Ishikawa (cell line): ENCODE measurements around the gene CFAP57.

Experiments
- CEBPB ChIP-seq: IDR thresholded peaks from 2 replicates; pipeline ENCODE4 v1.6.1; 2012
- CREB1 ChIP-seq: IDR thresholded peaks from 2 replicates; pipeline ENCODE4 v1.6.1; 2012; ENCODE audit warnings: low read depth
- EGR1 ChIP-seq: IDR thresholded peaks from 2 replicates; pipeline ENCODE4 v1.6.1; 2012
- EP300 ChIP-seq: IDR thresholded peaks from 2 replicates; pipeline ENCODE4 v1.6.1; 2012; ENCODE audit warnings: borderline replicate concordance
- FOXM1 ChIP-seq: IDR thresholded peaks from 2 replicates; pipeline ENCODE4 v1.6.1; 2012; ENCODE audit warnings: low read depth, borderline replicate concordance
- NFIC ChIP-seq: IDR thresholded peaks from 2 replicates; pipeline ENCODE4 v1.6.1; 2012
- RAD21 ChIP-seq: IDR thresholded peaks from 2 replicates; pipeline ENCODE4 v1.6.1; 2012; ENCODE audit warnings: low read depth
- TAF1 ChIP-seq: IDR thresholded peaks from 2 replicates; pipeline ENCODE4 v1.6.1; 2012; ENCODE audit warnings: low read depth, mild to moderate bottlenecking
- TCF12 ChIP-seq: IDR thresholded peaks from 2 replicates; pipeline ENCODE4 v1.6.1; 2012; ENCODE audit warnings: low read depth
- TEAD4 ChIP-seq: IDR thresholded peaks from 2 replicates; pipeline ENCODE4 v1.6.1; 2012
- YY1 ChIP-seq: IDR thresholded peaks from 2 replicates; pipeline ENCODE4 v1.6.1; 2012; ENCODE audit warnings: low read depth
- ZBTB7A ChIP-seq: IDR thresholded peaks from 2 replicates; pipeline ENCODE4 v1.6.1; 2012; ENCODE audit warnings: low read depth
- TF ChIP-seq, protein P1 (sequence below): IDR thresholded peaks from 2 replicates; pipeline ENCODE4 v1.6.1; 2012
- TF ChIP-seq, protein P2 (sequence below): IDR thresholded peaks from 2 replicates; pipeline ENCODE4 v1.6.1; 2012; ENCODE audit warnings: low read depth, mild to moderate bottlenecking
- TF ChIP-seq, protein P3 (sequence below): IDR thresholded peaks from 2 replicates; pipeline ENCODE4 v1.6.1; 2012

CFAP57 gene

GRCh38 chr1:43280692-43281091 is 108.6 kb downstream of the CFAP57 start:
- TF ChIP-seq TEAD4 (no peak), RAD21 (no peak), FOXM1 (no peak), ZBTB7A (no peak)

DNA sequence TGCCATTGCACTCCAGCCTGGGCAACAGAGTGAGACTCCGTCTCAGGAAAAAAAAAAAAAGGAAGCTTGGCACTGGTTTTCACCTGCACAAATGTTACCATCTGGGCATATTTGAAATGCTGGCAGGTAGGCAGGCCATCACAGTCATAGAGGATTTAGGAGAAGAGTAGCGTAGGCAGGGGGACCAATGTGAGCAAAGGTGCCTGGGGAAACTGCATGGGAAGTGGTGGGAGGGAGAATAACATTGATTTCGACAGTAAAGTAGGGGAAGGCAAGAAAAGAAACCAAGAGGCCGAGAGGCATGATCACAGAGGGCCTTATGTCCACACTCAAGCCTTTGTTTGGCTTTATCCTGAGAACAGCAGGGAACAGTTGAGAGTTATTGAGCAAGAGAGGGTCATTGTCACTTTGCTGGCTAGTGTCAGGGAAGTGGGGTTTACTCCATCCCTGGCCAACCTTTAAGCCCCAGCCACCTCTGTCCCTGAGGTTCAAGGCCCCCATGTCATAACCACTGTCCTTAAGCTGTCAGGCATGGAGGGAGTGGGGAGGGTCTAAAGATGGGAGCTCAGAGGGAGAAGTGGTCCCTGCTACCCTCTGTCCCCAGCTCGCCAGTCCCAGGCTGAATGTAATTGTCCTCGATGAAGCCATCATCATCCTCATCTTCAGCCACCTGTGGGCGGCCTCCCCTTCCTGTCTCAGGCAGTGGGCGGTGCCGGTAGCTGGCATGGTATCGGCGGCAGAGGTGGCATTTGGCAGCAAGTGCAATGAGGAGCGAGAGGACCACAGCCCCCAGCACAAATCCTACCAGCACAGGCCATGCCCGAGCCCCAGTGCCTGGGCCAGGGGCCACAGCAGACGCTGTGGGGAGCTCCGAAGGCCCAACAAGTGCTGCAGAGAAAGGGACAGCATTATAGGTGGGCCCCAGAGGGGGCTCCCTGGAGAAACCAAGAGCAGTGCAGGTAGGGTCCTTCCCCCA is 110.4 kb downstream of the CFAP57 start:
- TF ChIP-seq EP300 (no peak), FOXM1 (no peak), TCF12 (no peak), NFIC (no peak), CEBPB (no peak), CREB1 (no peak), YY1 (no peak), TEAD4 (no peak), RAD21 (no peak), TAF1 (no peak), EGR1 (no peak), ZBTB7A (no peak)
- TF ChIP-seq, protein P1, sequence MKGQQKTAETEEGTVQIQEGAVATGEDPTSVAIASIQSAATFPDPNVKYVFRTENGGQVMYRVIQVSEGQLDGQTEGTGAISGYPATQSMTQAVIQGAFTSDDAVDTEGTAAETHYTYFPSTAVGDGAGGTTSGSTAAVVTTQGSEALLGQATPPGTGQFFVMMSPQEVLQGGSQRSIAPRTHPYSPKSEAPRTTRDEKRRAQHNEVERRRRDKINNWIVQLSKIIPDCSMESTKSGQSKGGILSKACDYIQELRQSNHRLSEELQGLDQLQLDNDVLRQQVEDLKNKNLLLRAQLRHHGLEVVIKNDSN, result no peak
- TF ChIP-seq, protein P2, sequence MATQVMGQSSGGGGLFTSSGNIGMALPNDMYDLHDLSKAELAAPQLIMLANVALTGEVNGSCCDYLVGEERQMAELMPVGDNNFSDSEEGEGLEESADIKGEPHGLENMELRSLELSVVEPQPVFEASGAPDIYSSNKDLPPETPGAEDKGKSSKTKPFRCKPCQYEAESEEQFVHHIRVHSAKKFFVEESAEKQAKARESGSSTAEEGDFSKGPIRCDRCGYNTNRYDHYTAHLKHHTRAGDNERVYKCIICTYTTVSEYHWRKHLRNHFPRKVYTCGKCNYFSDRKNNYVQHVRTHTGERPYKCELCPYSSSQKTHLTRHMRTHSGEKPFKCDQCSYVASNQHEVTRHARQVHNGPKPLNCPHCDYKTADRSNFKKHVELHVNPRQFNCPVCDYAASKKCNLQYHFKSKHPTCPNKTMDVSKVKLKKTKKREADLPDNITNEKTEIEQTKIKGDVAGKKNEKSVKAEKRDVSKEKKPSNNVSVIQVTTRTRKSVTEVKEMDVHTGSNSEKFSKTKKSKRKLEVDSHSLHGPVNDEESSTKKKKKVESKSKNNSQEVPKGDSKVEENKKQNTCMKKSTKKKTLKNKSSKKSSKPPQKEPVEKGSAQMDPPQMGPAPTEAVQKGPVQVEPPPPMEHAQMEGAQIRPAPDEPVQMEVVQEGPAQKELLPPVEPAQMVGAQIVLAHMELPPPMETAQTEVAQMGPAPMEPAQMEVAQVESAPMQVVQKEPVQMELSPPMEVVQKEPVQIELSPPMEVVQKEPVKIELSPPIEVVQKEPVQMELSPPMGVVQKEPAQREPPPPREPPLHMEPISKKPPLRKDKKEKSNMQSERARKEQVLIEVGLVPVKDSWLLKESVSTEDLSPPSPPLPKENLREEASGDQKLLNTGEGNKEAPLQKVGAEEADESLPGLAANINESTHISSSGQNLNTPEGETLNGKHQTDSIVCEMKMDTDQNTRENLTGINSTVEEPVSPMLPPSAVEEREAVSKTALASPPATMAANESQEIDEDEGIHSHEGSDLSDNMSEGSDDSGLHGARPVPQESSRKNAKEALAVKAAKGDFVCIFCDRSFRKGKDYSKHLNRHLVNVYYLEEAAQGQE, result no peak
- TF ChIP-seq, protein P3, sequence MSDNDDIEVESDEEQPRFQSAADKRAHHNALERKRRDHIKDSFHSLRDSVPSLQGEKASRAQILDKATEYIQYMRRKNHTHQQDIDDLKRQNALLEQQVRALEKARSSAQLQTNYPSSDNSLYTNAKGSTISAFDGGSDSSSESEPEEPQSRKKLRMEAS, result no peak

DNA sequence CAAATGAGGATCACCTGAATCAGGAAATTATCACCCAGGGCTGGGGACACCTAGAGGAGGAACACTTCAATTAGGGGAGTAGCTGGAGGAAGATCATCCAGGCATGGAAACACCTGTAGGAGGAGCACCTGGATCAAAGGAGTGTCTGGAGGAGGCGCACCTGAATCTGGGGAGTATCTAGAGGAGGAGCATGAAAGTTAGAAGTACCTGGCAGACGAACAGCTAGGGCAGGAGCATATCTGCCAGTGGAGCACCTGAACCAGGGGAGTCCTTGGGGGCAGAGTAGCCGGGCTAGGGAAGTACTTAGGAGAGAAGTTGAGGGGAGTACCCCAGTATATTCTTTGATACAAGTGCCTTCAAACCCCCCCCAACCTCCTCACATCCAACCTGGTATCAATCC is 111.9 kb downstream of the CFAP57 start:
- no peak for TF ChIP-seq CEBPB
- TF ChIP-seq FOXM1, result no peak
- TF ChIP-seq RAD21, result no peak
- TF ChIP-seq TCF12, result no peak
- no peak for TF ChIP-seq ZBTB7A
- no peak for TF ChIP-seq EGR1
- TF ChIP-seq, protein P3, result no peak
- TF ChIP-seq, protein P1, result no peak
- no peak for TF ChIP-seq NFIC
- TF ChIP-seq TAF1, result no peak

DNA sequence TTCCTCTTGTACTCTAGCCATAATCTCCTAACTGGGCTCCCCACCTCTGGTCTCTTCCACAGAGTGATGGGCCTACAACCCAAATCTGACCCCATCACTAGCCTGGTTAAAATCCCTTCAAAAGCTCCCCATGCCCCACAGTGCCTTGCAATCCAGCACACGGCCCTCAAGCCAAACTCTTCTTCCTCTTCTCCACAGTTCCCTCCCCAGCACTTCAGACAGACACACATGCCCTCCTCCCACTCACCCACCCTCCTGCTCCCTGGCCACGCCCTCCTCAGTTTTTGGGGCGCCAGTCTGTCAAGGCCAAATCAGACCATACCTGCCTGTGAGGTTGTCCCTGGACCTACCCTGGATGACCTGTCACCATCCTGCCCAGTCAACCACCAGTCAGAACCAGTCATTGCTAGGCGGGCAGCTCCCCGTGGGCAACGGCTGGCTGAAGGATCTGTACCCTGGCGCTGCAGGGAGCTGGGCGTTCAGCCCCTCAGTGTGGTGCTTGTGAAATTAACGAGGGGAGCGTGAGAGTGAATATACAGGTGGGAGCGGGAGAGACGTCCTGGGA is 112.5 kb downstream of the CFAP57 start:
- TF ChIP-seq CREB1 (no peak), FOXM1 (no peak), EP300 (no peak), YY1 (no peak), TCF12 (no peak), CEBPB (no peak)

GRCh38 chr1:43285269-43285990 is 113.3 kb downstream of the CFAP57 start, which contains the start of gene C1orf210:
C1orf210 (minus strand) TSS chr1:43285581; CDS start chr1:43283270, 2,311 bp downstream.
- 0 out of 2 replicates have a peak, but pooled peaks have one; percentile 23 for TF ChIP-seq CREB1
- no peak; the same call in 1 of the 2 replicates for TF ChIP-seq NFIC
- TF ChIP-seq ZBTB7A, result peak; percentile 71; the same call in 1 of the 2 replicates
- peak; percentile 60 for TF ChIP-seq TAF1
- TF ChIP-seq EP300, result peak; percentile 54; the same call in 1 of the 2 replicates
- TF ChIP-seq TCF12, result 0 out of 2 replicates have a peak, but pooled peaks have one; percentile 31
- 0 out of 2 replicates have a peak, but pooled peaks have one; percentile 15 for TF ChIP-seq YY1
- TF ChIP-seq, protein P3, result 0 out of 2 replicates have a peak, but pooled peaks have one; percentile 36
- TF ChIP-seq FOXM1, result no peak
- peak; percentile 29 for TF ChIP-seq RAD21

GRCh38 chr1:43286115-43286514 is 114.0 kb downstream of the CFAP57 start:
- TF ChIP-seq, protein P2, result no peak
- no peak for TF ChIP-seq NFIC
- no peak for TF ChIP-seq EP300
- no peak for TF ChIP-seq CEBPB
- TF ChIP-seq, protein P3, result no peak
- TF ChIP-seq TAF1, result no peak
- no peak for TF ChIP-seq TEAD4
- no peak for TF ChIP-seq EGR1
